Neural progenitor cell (in vitro differentiated cells): ENCODE results near the gene PHKA2. TPM values are rescaled to one million over a fixed set of nuclear protein-coding genes. Genes with fewer than 3 reads are reported as not detected.

Source experiments
- DNase-seq: peaks from one replicate; pipeline ENCODE4 v3.0.0-alpha.2; 2016; ENCODE audit warnings: low spot score
- H2AFZ ChIP-seq: fragments of 200-600 bp; sonication (generic); replicated peaks from 2 replicates; pipeline ENCODE4 v1.6.1; 2016; ENCODE audit warnings: antibody characterized with exemption
- H3F3A ChIP-seq: fragments of 200-600 bp; sonication (generic); 2 replicates; pipeline ENCODE4 v1.6.1; 2016; ENCODE audit warnings: antibody characterized with exemption, low read depth
- H3K27ac ChIP-seq: fragments of 200-600 bp; sonication (generic); 2 replicates; pipeline ENCODE4 v1.5.1; 2016; ENCODE audit warnings: mild to moderate bottlenecking
- H3K27me3 ChIP-seq: fragments of 200-600 bp; sonication (generic); 2 replicates; pipeline ENCODE4 v1.6.1; 2016; ENCODE audit warnings: mild to moderate bottlenecking, moderate library complexity
- H3K36me3 ChIP-seq: fragments of 200-600 bp; sonication (generic); 2 replicates; pipeline ENCODE4 v1.5.1; 2016
- H3K4me1 ChIP-seq: fragments of 200-600 bp; sonication (generic); 2 replicates; pipeline ENCODE4 v1.6.1; 2016; ENCODE audit warnings: mixed run types
- H3K4me2 ChIP-seq: fragments of 200-600 bp; sonication (generic); 2 replicates; pipeline ENCODE4 v1.6.1; 2016
- H3K4me3 ChIP-seq: fragments of 200-600 bp; sonication (generic); 2 replicates; pipeline ENCODE4 v1.5.1; 2016
- H3K79me2 ChIP-seq: fragments of 200-600 bp; sonication (generic); 2 replicates; pipeline ENCODE4 v1.6.1; 2016; ENCODE audit warnings: low read depth
- H3K9ac ChIP-seq: fragments of 200-600 bp; sonication (generic); 2 replicates; pipeline ENCODE4 v1.6.1; 2016
- H3K9me3 ChIP-seq: fragments of 200-600 bp; sonication (generic); 2 replicates; pipeline ENCODE4 v1.5.1; 2016; ENCODE audit warnings: low read depth
- H4K20me1 ChIP-seq: fragments of 200-600 bp; sonication (generic); 2 replicates; pipeline ENCODE4 v1.6.1; 2016; ENCODE audit warnings: low read depth
- H3K27ac Mint-ChIP-seq: 3 replicates; pipeline ENCODE4 v1.8.0; 2021; ENCODE audit warnings: mixed read lengths
- H3K27me3 Mint-ChIP-seq: 2 replicates; pipeline ENCODE4 v1.8.0; 2022; ENCODE audit warnings: low read depth, mild to moderate bottlenecking, inconsistent platforms, moderate library complexity, mixed read lengths; ENCODE audit not compliant: insufficient read depth
- H3K36me3 Mint-ChIP-seq: 3 replicates; pipeline ENCODE4 v1.8.0; 2021; ENCODE audit warnings: mixed read lengths
- H3K4me1 Mint-ChIP-seq: 3 replicates; pipeline ENCODE4 v1.8.0; 2021; ENCODE audit warnings: mixed read lengths
- H3K4me3 Mint-ChIP-seq: 3 replicates; pipeline ENCODE4 v1.8.0; 2021; ENCODE audit warnings: mild to moderate bottlenecking, moderate library complexity, mixed read lengths
- H3K9me3 Mint-ChIP-seq: 3 replicates; pipeline ENCODE4 v1.8.0; 2020; ENCODE audit warnings: mixed read lengths
- EZH2 ChIP-seq: fragments of 200-600 bp; sonication (generic); IDR thresholded peaks from 2 replicates; pipeline ENCODE4 v1.6.1; 2017; ENCODE audit warnings: antibody characterized with exemption, mild to moderate bottlenecking, moderate library complexity
- EZH2phosphoT487 ChIP-seq: fragments of 200-600 bp; sonication (generic); IDR thresholded peaks from 2 replicates; pipeline ENCODE4 v1.6.1; 2017; ENCODE audit warnings: antibody characterized with exemption
- total RNA-seq: library from RNA; depleted of rRNA; stranded (reverse); fragments of >200 nt; gene quantifications from 2 replicates; pipeline ENCODE4 v1.2.3, GENCODE V29; 2015; ENCODE audit warnings: low replicate concordance
- TF ChIP-seq, protein P1 (sequence below): fragments of 200-600 bp; sonication (generic); IDR thresholded peaks from 2 replicates; pipeline ENCODE4 v1.5.1; 2017; ENCODE audit warnings: antibody characterized with exemption, mild to moderate bottlenecking

The PHKA2 gene
- total RNA-seq, 1 donor from 2014 or later: 18.2 TPM

DNA sequence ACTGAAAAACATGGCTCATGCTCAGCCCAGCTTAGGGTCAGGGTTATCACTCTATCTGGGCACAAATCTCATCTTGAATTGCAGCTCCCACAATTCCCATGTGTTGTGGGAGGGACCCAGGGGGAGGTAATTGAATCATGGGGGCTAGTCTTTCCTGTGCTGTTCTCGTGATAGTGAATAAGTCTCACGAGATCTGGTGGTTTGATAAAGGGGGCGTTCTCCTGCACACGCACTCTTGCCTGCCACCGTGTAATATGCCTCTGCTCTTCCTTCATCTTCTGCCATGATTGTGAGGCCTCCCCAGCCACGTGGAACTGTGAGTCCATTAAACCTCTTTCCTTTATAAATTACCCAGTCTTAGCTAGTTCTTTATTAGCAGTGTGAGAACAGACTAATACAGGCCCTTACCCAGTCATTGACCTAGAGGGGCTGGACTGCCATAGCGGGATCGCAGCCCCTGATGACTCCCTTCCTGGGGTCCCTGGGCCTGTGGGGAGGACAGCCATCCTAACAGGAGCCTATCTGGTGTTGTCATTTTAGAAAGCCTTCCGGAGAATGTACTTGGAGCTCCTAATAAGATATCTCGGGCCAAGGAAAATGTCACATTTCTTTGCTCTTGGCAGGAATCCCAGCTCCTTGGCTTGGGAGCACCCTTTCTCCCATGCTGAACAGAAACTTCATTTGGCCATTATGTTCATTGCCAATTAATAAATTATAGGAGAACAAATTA lies 112.6 kb downstream of the PHKA2 start:
- TF ChIP-seq EZH2 (no peak), EZH2phosphoT487 (no peak)
- TF ChIP-seq, protein P1, sequence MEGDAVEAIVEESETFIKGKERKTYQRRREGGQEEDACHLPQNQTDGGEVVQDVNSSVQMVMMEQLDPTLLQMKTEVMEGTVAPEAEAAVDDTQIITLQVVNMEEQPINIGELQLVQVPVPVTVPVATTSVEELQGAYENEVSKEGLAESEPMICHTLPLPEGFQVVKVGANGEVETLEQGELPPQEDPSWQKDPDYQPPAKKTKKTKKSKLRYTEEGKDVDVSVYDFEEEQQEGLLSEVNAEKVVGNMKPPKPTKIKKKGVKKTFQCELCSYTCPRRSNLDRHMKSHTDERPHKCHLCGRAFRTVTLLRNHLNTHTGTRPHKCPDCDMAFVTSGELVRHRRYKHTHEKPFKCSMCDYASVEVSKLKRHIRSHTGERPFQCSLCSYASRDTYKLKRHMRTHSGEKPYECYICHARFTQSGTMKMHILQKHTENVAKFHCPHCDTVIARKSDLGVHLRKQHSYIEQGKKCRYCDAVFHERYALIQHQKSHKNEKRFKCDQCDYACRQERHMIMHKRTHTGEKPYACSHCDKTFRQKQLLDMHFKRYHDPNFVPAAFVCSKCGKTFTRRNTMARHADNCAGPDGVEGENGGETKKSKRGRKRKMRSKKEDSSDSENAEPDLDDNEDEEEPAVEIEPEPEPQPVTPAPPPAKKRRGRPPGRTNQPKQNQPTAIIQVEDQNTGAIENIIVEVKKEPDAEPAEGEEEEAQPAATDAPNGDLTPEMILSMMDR: no peak
- no peaks in the 10 kb centered on the region for H3K36me3 ChIP-seq
- Mint-ChIP-seq H3K36me3 (no peaks in the 10 kb centered on the region), H3K27me3 (peaks cover 2% of the 10 kb centered on the region), H3K4me1 (peaks cover 5% of the 10 kb centered on the region), H3K4me3 (no peak overlapping the region), H3K9me3 (peaks cover 14% of the 10 kb centered on the region), H3K27ac (no peak overlapping the region)
- H3K9ac ChIP-seq: no peak overlapping the region
- H4K20me1 ChIP-seq: no peaks in the 10 kb centered on the region
- H3K27me3 ChIP-seq: no peaks in the 10 kb centered on the region
- no peak overlapping the region for H3K4me3 ChIP-seq
- DNase-seq: no peak
- H3K4me1 ChIP-seq: no peaks in the 10 kb centered on the region
- H2AFZ ChIP-seq: no peak overlapping the region
- no peak overlapping the region for H3K4me2 ChIP-seq
- no peaks in the 10 kb centered on the region for H3F3A ChIP-seq
- peaks cover 4% of the 10 kb centered on the region for H3K9me3 ChIP-seq
- no peaks in the 10 kb centered on the region for H3K79me2 ChIP-seq
- no peak overlapping the region for H3K27ac ChIP-seq

DNA sequence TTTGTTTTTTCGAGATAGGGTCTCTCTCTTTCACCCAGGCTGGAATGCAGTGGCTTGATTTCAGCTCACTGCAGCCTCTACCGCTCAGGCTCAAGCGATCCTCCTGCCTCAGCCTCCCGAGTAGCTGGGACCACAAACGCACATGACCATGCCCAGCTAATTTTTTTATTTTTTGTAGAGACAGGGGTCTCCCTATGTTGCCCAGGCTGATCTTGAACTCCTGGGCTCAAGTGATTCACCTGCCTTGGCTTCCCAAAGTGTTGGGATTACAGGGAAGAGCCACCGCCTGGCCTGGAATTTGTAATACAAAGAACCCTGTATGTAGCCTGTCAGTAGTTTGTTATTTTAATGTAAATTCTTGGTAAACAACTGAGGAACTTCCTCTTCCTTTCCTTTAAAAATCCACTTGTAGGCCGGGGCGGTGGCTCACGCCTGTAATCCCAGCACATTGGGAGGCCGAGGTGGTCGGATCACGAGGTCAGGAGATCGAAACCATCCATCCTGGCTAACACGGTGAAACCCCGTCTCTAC lies 119.5 kb downstream of the PHKA2 start:
- H3K4me1 ChIP-seq: no peaks in the 10 kb centered on the region
- no peak overlapping the region for H3K9ac ChIP-seq
- no peaks in the 10 kb centered on the region for H3K27me3 ChIP-seq
- no peak overlapping the region for H2AFZ ChIP-seq
- no peaks in the 10 kb centered on the region for H4K20me1 ChIP-seq
- peaks cover 21% of the 10 kb centered on the region for H3K9me3 Mint-ChIP-seq
- H3K4me3 Mint-ChIP-seq: no peak overlapping the region
- no peaks in the 10 kb centered on the region for H3K9me3 ChIP-seq
- no peak overlapping the region for H3K27ac ChIP-seq
- no peak for DNase-seq
- no peak overlapping the region for H3K4me2 ChIP-seq
- TF ChIP-seq, protein P1: no peak
- TF ChIP-seq EZH2phosphoT487 (no peak), EZH2 (no peak)
- no peaks in the 10 kb centered on the region for H3K36me3 ChIP-seq
- H3K36me3 Mint-ChIP-seq: no peaks in the 10 kb centered on the region
- H3K27ac Mint-ChIP-seq: no peak overlapping the region
- no peak overlapping the region for H3K4me3 ChIP-seq
- no peaks in the 10 kb centered on the region for H3K79me2 ChIP-seq
- H3K27me3 Mint-ChIP-seq: peaks cover 2% of the 10 kb centered on the region
- H3K4me1 Mint-ChIP-seq: peaks cover 5% of the 10 kb centered on the region
- H3F3A ChIP-seq: no peaks in the 10 kb centered on the region

DNA sequence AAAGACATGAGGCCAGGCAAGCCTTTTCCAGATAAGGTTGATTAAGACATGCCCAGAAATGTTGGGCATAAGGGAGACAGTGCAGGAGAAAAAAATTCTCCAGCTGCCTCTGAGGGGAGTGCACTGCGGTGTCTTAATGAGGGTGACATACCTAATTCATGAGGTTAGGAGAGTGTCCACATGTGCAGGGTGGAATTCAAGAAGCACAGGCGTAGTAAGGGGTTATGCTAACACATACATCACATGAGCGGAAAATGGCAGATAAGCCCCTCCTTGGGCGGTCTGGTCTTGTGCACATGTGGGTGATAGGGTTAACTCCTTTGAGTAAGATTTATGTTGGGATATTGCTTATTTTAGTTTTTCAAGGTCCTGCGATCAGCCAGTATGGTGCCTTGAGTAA lies 122.4 kb downstream of the PHKA2 start:
- no peaks in the 10 kb centered on the region for H3K79me2 ChIP-seq
- Mint-ChIP-seq H3K36me3 (no peaks in the 10 kb centered on the region), H3K4me1 (peaks cover 2% of the 10 kb centered on the region), H3K27ac (no peak overlapping the region), H3K27me3 (peaks cover 2% of the 10 kb centered on the region), H3K4me3 (no peak overlapping the region), H3K9me3 (peaks cover 19% of the 10 kb centered on the region)
- H3K9me3 ChIP-seq: no peaks in the 10 kb centered on the region
- H3K27me3 ChIP-seq: no peaks in the 10 kb centered on the region
- no peak overlapping the region for H3K4me3 ChIP-seq
- no peak overlapping the region for H3K27ac ChIP-seq
- H3K4me2 ChIP-seq: no peak overlapping the region
- H4K20me1 ChIP-seq: no peaks in the 10 kb centered on the region
- no peak for DNase-seq
- no peaks in the 10 kb centered on the region for H3K36me3 ChIP-seq
- H3K9ac ChIP-seq: no peak overlapping the region
- TF ChIP-seq EZH2phosphoT487 (no peak), EZH2 (no peak)
- TF ChIP-seq, protein P1: no peak
- H3K4me1 ChIP-seq: no peaks in the 10 kb centered on the region
- H3F3A ChIP-seq: no peaks in the 10 kb centered on the region
- no peak overlapping the region for H2AFZ ChIP-seq
